GM12878 (cell line): ENCODE results near the gene GPR39. TPM values are rescaled to one million over a fixed set of nuclear protein-coding genes. Genes with fewer than 3 reads are reported as not detected.

ENCODE experiments used
- ATF2 ChIP-seq: IDR thresholded peaks from 2 replicates; pipeline ENCODE4 v1.6.1; 2012; ENCODE audit warnings: low read length, inconsistent platforms
- CREM ChIP-seq: IDR thresholded peaks from 2 replicates; pipeline ENCODE4 v1.6.1; 2014; ENCODE audit warnings: antibody characterized with exemption, low read depth
- HCFC1 ChIP-seq: fragments of 150-350 bp; IDR thresholded peaks from 2 replicates; pipeline ENCODE4 v1.6.1; 2014; ENCODE audit warnings: low read length
- MYC ChIP-seq: IDR thresholded peaks from 2 replicates; pipeline ENCODE4 v1.6.1; 2011; ENCODE audit warnings: mild to moderate bottlenecking, low read length, moderate library complexity, inconsistent platforms; ENCODE audit not compliant: insufficient read depth, insufficient replicate concordance, insufficient read length, severe bottlenecking
- NKRF ChIP-seq: fragments of 450-650 bp; conservative IDR thresholded peaks from 2 replicates; pipeline ENCODE4 v1.6.1; 2017; ENCODE audit warnings: mild to moderate bottlenecking, moderate library complexity
- ZBTB4 ChIP-seq: fragments of 450-650 bp; formaldehyde crosslinking; IDR thresholded peaks from 2 replicates; pipeline ENCODE4 v1.4.0; 2022; ENCODE audit warnings: mild to moderate bottlenecking, moderate library complexity
- polyA plus RNA-seq, 11 experiments: library from polyadenylated mRNA; depleted of rRNA in 4 of 11; unstranded in 6 of 11; stranded (reverse) in 5 of 11; fragments of >200 nt; fragmentation: Nextera tagmentation in 4 of 11; fragmentation: Illumina TruSeq in 1 of 11; extraction: Ambion mirVana in 4 of 11; extraction: Trizol in 1 of 11; gene quantifications; 1 replicate in 1 of 11; 2 replicates in 10 of 11; pipeline versions ENCODE4 v1.2.1 to v1.2.3, GENCODE V29; 2011 to 2016; ENCODE audit warnings: inconsistent platforms in 2 of 11, missing spikeins in 2 of 11, low read depth in 1 of 11
- total RNA-seq, 4 experiments: library from RNA; depleted of rRNA in 3 of 4; stranded (reverse); fragments of >200 nt in 3 of 4; fragmentation: Illumina TruSeq in 1 of 4; extraction: Trizol in 1 of 4; gene quantifications; 2 replicates each; pipeline versions ENCODE4 v1.2.1 to v1.2.3, GENCODE V29; 2013 to 2021

The GPR39 gene
- total and polyA plus RNA-seq, 10 of the 15 experiments (the other 5 are each of a cell fraction or from before 2014, with no cell fraction given) = 0.05 to 0.23 TPM; not detected in 8

GRCh38 chr2:132479155-132479554, 62.5 kb downstream of the GPR39 start (continued):
- TF ChIP-seq NKRF = no peak
- TF ChIP-seq ATF2 = no peak
- no peak for TF ChIP-seq CREM
- no peak for TF ChIP-seq ZBTB4 (CRISPR knock-in tag)
- no peak for TF ChIP-seq MYC
- TF ChIP-seq HCFC1 = no peak
